Breast epithelium (tissue), 3 donors: Measurements from ENCODE around the gene TOM1L1.

Source experiments
- CTCF ChIP-seq, 3 donors: fragments of 450-650 bp; IDR thresholded peaks; one replicate each; pipeline ENCODE4 v1.5.1; 2016 to 2017; ENCODE audit warnings: antibody characterized with exemption in 3 of 3, mild to moderate bottlenecking in 3 of 3, moderate library complexity in 3 of 3
- POLR2A ChIP-seq: fragments of 450-650 bp; IDR thresholded peaks from one replicate; pipeline ENCODE4 v1.6.1; 2016; ENCODE audit warnings: antibody characterized with exemption, mild to moderate bottlenecking, moderate library complexity
- POLR2AphosphoS5 ChIP-seq, 3 donors: sonication (generic); formaldehyde crosslinking; IDR thresholded peaks; one replicate each; pipeline ENCODE4 v1.6.1; 2017; ENCODE audit warnings: antibody characterized with exemption in 3 of 3

GRCh38 chr17:54899721-54900456, 763 bp upstream of the TOM1L1 start:
- TF ChIP-seq CTCF (IDR thresholded peaks at IDR 0.05) (no peak), POLR2A (no peak), POLR2AphosphoS5 (IDR thresholded peaks at IDR 0.05) (no peak)
